B cell (primary cell): ENCODE results near the gene AUTS2. TPM values are rescaled to one million over a fixed set of nuclear protein-coding genes. Genes with fewer than 3 reads are reported as not detected.

Experiments
- ATAC-seq: fragments of 200-7000 bp; cut with Tn5 transposase; one replicate; pipeline ENCODE4 v1.10.0; 2021; ENCODE audit warnings: low read depth, mild to moderate bottlenecking, moderate number of reproducible peaks, moderate library complexity
- CTCF ChIA-PET: fragments of 350-600 bp; sonication (Branson Sonifier 250); formaldehyde crosslinking; loops from one replicate; lab custom pipeline; 2021; ENCODE audit warnings: antibody characterized with exemption, inconsistent platforms; lab: Charles Lee
- POLR2A ChIA-PET: fragments of 350-600 bp; sonication (Branson Sonifier 250); formaldehyde crosslinking; loops from one replicate; lab custom pipeline; 2021; ENCODE audit warnings: antibody characterized with exemption; lab: Charles Lee
- DNase-seq: peaks from one replicate; pipeline ENCODE4 v3.0.0; 2013
- H2AFZ ChIP-seq: 2 replicates; pipeline ENCODE4 v1.6.1; 2012; ENCODE audit warnings: mild to moderate bottlenecking, low read depth, low read length; ENCODE audit not compliant: insufficient read depth, poor library complexity, severe bottlenecking
- H3K27ac ChIP-seq, 2 donors: 1 replicate in 1 of 2; 2 replicates in 1 of 2; pipeline ENCODE4 v1.5.1; 2012 to 2013; ENCODE audit warnings: low read length in 2 of 2, mild to moderate bottlenecking in 2 of 2, moderate library complexity in 1 of 2
- H3K27me3 ChIP-seq, 4 experiments: fragments of 200-600 bp in 1 of 4; sonication (generic) in 1 of 4; replicated peaks in 1 of 4; 1 replicate in 2 of 4; 2 replicates in 2 of 4; pipeline versions ENCODE4 v1.6.1 to v1.7.0; 2013 to 2016; ENCODE audit warnings: low read length in 3 of 4, mild to moderate bottlenecking in 2 of 4, mixed read lengths in 1 of 4, moderate library complexity in 1 of 4; ENCODE audit not compliant: insufficient read depth in 4 of 4, control insufficient read depth in 3 of 4; ENCODE audit errors: control extremely low read depth in 1 of 4
- H3K36me3 ChIP-seq, 2 experiments: replicated peaks in 1 of 2; 1 replicate in 1 of 2; 2 replicates in 1 of 2; pipeline versions ENCODE4 v1.6.1 to v1.7.1; 2013; ENCODE audit warnings: low read length in 1 of 2; ENCODE audit not compliant: insufficient read depth in 2 of 2, control insufficient read depth in 1 of 2; ENCODE audit errors: control extremely low read depth in 1 of 2, extremely low read depth in 1 of 2
- H3K4me1 ChIP-seq, 2 donors: fragments of 200-600 bp in 1 of 2; sonication (generic) in 1 of 2; 1 replicate in 1 of 2; 2 replicates in 1 of 2; pipeline versions ENCODE4 v1.5.1 to v1.6.1; 2013 to 2017; ENCODE audit warnings: low read length in 2 of 2; ENCODE audit not compliant: control insufficient read depth in 2 of 2, insufficient read depth in 2 of 2
- H3K4me2 ChIP-seq: replicated peaks from 2 replicates; pipeline ENCODE3; 2012; ENCODE audit warnings: mild to moderate bottlenecking, low read depth, low read length; ENCODE audit not compliant: poor library complexity, severe bottlenecking
- H3K4me3 ChIP-seq, 5 experiments: fragments of 200-600 bp in 1 of 5; sonication (generic) in 1 of 5; 1 replicate in 3 of 5; 2 replicates in 2 of 5; pipeline versions ENCODE4 v1.5.1 to v1.7.0; 2011 to 2016; ENCODE audit warnings: low read length in 4 of 5, mild to moderate bottlenecking in 4 of 5, low read depth in 2 of 5, control low read depth in 1 of 5, moderate library complexity in 1 of 5; ENCODE audit not compliant: insufficient read depth in 1 of 5; ENCODE audit errors: control extremely low read depth in 1 of 5, extremely low read depth in 1 of 5
- H3K79me2 ChIP-seq: fragments of 200-600 bp; sonication (generic); one replicate; pipeline ENCODE4 v1.6.0; 2016; ENCODE audit warnings: low read length; ENCODE audit not compliant: control insufficient read depth, insufficient read depth
- H3K9ac ChIP-seq: fragments of 200-600 bp; sonication (generic); 2 replicates; pipeline ENCODE4 v1.6.1; 2017; ENCODE audit warnings: mild to moderate bottlenecking, low read length, moderate library complexity
- H3K9me3 ChIP-seq, 3 donors: one replicate each; pipeline versions ENCODE4 v1.6.1 to v1.7.1; 2013; ENCODE audit warnings: low read length in 2 of 3; ENCODE audit not compliant: control insufficient read depth in 2 of 3, insufficient read depth in 1 of 3; ENCODE audit errors: control extremely low read depth in 1 of 3
- H4K20me1 ChIP-seq: 2 replicates; pipeline ENCODE4 v1.6.0; 2012; ENCODE audit warnings: mild to moderate bottlenecking, low read length; ENCODE audit not compliant: insufficient read depth, control insufficient read depth, poor library complexity, severe bottlenecking
- H3K27ac Mint-ChIP-seq: one replicate; pipeline ENCODE4 v1.8.0; 2021; ENCODE audit warnings: mixed read lengths
- H3K27me3 Mint-ChIP-seq: one replicate; pipeline ENCODE4 v1.8.0; 2021; ENCODE audit warnings: mixed read lengths
- H3K4me1 Mint-ChIP-seq: one replicate; pipeline ENCODE4 v1.8.0; 2021; ENCODE audit warnings: mixed read lengths
- H3K4me3 Mint-ChIP-seq: one replicate; pipeline ENCODE4 v1.8.0; 2021; ENCODE audit warnings: mixed read lengths
- H3K9me3 Mint-ChIP-seq: one replicate; pipeline ENCODE4 v1.8.0; 2022; ENCODE audit warnings: mixed read lengths; ENCODE audit not compliant: insufficient read depth
- EZH2 ChIP-seq: IDR thresholded peaks from 2 replicates; pipeline ENCODE4 v1.6.1; 2012; ENCODE audit warnings: borderline replicate concordance, low read depth, mild to moderate bottlenecking, moderate library complexity, low read length; ENCODE audit not compliant: insufficient read depth, poor library complexity, severe bottlenecking
- WGBS: methylation state at CpG from one replicate; pipeline ENCODE4 v1.1.5; 2013; ENCODE audit warnings: missing lambda C conversion rate; ENCODE audit not compliant: insufficient coverage; 5-methylcytosine and 5-hydroxymethylcytosine counted together
- intact Hi-C: fragments of 100-400 bp; cut with micrococcal nuclease; formaldehyde crosslinking; loops from one replicate; pipeline ENCODE4 v1.10.0; 2022
- polyA plus RNA-seq: library from polyadenylated mRNA; depleted of rRNA; stranded (reverse); fragments of >200 nt; gene quantifications from 2 replicates; pipeline ENCODE4 v1.2.3, GENCODE V29; 2012
- total RNA-seq, 2 donors: library from RNA; stranded (reverse); fragments of 120-200 nt in 1 of 2; gene quantifications; 1 replicate in 1 of 2; 2 replicates in 1 of 2; pipeline versions ENCODE4 v1.2.3 to v1.2.4, GENCODE V29; 2013 to 2022
- TF ChIP-seq, protein P1 (sequence below): fragments of 200-600 bp; IDR thresholded peaks from one replicate; pipeline ENCODE4 v1.8.0; 2022; ENCODE audit warnings: antibody characterized with exemption, mild to moderate bottlenecking

Gene AUTS2
- total and polyA plus RNA-seq, 2 donors (not counting 1 experiment from before 2014, with no cell fraction given): 22.3 to 35.0 TPM

DNA sequence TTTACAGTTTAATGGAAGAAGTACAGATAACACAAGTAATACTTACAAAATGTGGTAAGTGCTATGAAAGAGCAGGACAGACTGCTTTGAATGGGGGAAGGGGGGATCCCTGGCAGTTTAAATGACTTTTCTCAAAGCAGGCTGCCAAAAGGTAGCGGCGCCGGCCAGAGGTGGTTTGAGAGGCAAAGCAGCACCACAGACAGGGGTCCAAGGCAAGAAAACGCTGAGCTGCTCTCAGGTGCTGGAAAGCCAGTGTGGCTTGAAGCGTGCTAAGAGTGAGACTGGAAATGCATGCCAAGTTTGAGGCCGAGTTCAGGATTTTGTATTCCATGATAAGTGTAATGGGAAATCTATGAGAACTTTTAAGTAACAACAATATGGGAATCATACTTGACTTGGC is 437.7 kb downstream of the AUTS2 start:
- no peak overlapping the region for H2AFZ ChIP-seq
- Mint-ChIP-seq H3K27ac (no peak overlapping the region), H3K4me3 (no peak overlapping the region), H3K9me3 (peaks cover 3% of the 10 kb centered on the region), H3K27me3 (no peaks in the 10 kb centered on the region), H3K4me1 (peaks cover 7% of the 10 kb centered on the region)
- DNase-seq: no peak
- peaks cover 6% of the 10 kb centered on the region for H3K79me2 ChIP-seq
- no peak for TF ChIP-seq EZH2
- TF ChIP-seq, protein P1, sequence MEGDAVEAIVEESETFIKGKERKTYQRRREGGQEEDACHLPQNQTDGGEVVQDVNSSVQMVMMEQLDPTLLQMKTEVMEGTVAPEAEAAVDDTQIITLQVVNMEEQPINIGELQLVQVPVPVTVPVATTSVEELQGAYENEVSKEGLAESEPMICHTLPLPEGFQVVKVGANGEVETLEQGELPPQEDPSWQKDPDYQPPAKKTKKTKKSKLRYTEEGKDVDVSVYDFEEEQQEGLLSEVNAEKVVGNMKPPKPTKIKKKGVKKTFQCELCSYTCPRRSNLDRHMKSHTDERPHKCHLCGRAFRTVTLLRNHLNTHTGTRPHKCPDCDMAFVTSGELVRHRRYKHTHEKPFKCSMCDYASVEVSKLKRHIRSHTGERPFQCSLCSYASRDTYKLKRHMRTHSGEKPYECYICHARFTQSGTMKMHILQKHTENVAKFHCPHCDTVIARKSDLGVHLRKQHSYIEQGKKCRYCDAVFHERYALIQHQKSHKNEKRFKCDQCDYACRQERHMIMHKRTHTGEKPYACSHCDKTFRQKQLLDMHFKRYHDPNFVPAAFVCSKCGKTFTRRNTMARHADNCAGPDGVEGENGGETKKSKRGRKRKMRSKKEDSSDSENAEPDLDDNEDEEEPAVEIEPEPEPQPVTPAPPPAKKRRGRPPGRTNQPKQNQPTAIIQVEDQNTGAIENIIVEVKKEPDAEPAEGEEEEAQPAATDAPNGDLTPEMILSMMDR: no peak
- 100% methylated on average over 5 of the region's 6 CpGs for whole genome bisulfite sequencing
- no peak overlapping the region for H3K9ac ChIP-seq
- H4K20me1 ChIP-seq: no peaks in the 10 kb centered on the region
- H3K27ac ChIP-seq: no peak overlapping the region
- intact Hi-C loops: no loop called here
- H3K36me3 ChIP-seq: no peaks in the 10 kb centered on the region
- ChIA-PET CTCF (interaction anchor here (1.1 kb wide), 1 partner anchor 10 kb away, joined by 3 read pairs; no protein-coding TSS in a partner anchor), POLR2A (no interaction called here)
- H3K4me2 ChIP-seq: no peak overlapping the region
- no peaks in the 10 kb centered on the region for H3K27me3 ChIP-seq
- no peak for ATAC-seq
- no peak overlapping the region for H3K4me3 ChIP-seq
- peaks cover 0 to 4% of the 10 kb centered on the region in 2 donors for H3K4me1 ChIP-seq
- peaks cover 0 to 4% (median 2%) of the 10 kb centered on the region in 3 donors for H3K9me3 ChIP-seq

DNA sequence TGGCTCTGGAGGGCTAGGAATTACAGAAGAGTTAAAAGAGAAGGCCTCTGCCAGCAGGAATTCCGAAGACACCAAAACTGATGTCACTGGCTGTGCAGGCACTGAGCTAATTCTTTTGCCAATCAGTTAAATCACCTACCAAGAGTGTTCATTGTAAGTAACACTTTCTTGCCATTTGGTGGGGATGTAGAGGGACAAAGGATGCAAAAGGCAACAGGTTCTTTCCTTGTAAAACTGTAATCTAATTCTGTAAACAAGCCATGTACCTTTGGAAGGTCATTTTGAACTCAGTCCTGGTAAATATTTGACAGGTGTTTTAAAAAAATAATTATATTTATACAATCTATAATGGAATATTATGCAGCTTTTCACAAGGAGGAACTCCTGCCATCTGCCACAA is 438.4 kb downstream of the AUTS2 start:
- Histone ChIP-seq H3K9me3 (peaks cover 0 to 4% (median 2%) of the 10 kb centered on the region in 3 donors), H3K4me2 (no peak overlapping the region), H3K36me3 (no peaks in the 10 kb centered on the region), H3K4me1 (peaks cover 0 to 4% of the 10 kb centered on the region in 2 donors), H3K79me2 (no peaks in the 10 kb centered on the region), H3K9ac (no peak overlapping the region), H3K27ac (no peak overlapping the region), H3K4me3 (no peak overlapping the region), H2AFZ (no peak overlapping the region), H3K27me3 (no peaks in the 10 kb centered on the region), H4K20me1 (no peaks in the 10 kb centered on the region)
- intact Hi-C loops: no loop called here
- H3K4me1 Mint-ChIP-seq: peaks cover 7% of the 10 kb centered on the region
- ChIA-PET POLR2A (no interaction called here), CTCF (no interaction called here)
- H3K27ac Mint-ChIP-seq: no peak overlapping the region
- TF ChIP-seq EZH2: no peak
- TF ChIP-seq, protein P1: no peak
- no peak overlapping the region for H3K4me3 Mint-ChIP-seq
- DNase-seq: no peak
- H3K27me3 Mint-ChIP-seq: no peaks in the 10 kb centered on the region
- peaks cover 3% of the 10 kb centered on the region for H3K9me3 Mint-ChIP-seq
- no CpG with 5 or more reads among the region's 1 CpG for WGBS
- no peak for ATAC-seq
